Endothelial cell of umbilical vein (primary cell): ENCODE data around the gene SNCB. TPM values are rescaled to one million over a fixed set of nuclear protein-coding genes. Genes with fewer than 3 reads are reported as not detected.

Experiments
- BruUV-seq: library from RNA; stranded (reverse); fragments of 400-500 nt; replicated peaks from 2 replicates; lab custom pipeline; 2021; lab: Mats Ljungman, UMichigan
- CTCF ChIA-PET: fragments of 300-600, 350-600 bp; sonication (Branson Sonifier 250); formaldehyde crosslinking; loops from one replicate; lab custom pipeline; 2021; ENCODE audit warnings: antibody characterized with exemption, inconsistent platforms; lab: Charles Lee
- POLR2A ChIA-PET: fragments of 300-600, 350-600 bp; sonication (Branson Sonifier 250); formaldehyde crosslinking; loops from one replicate; lab custom pipeline; 2021; ENCODE audit warnings: antibody characterized with exemption, inconsistent platforms; lab: Charles Lee
- DNase-seq: peaks from one replicate; pipeline ENCODE4 v3.0.0-alpha.2; 2011; ENCODE audit warnings: low read depth, low spot score
- FAIRE-seq: peaks from 2 replicates; lab custom pipeline; 2011; peaks lifted over from hg19 to GRCh38; lab: Jason Lieb, UNC
- H2AFZ ChIP-seq: 2 replicates; pipeline ENCODE4 v1.6.0; 2012; ENCODE audit warnings: low read depth, low read length, control low read depth, inconsistent platforms
- H3K27ac ChIP-seq: 2 replicates; pipeline ENCODE4 v1.5.1; 2011; ENCODE audit warnings: low read depth, mild to moderate bottlenecking, control low read depth, low read length, moderate library complexity; ENCODE audit not compliant: insufficient read depth
- H3K27me3 ChIP-seq, 2 experiments: 2 replicates each; pipeline versions ENCODE4 v1.6.0 to v1.6.1; 2011; ENCODE audit warnings: low read length in 2 of 2, mixed read lengths in 1 of 2; ENCODE audit not compliant: control insufficient read depth in 2 of 2, insufficient read depth in 2 of 2
- H3K36me3 ChIP-seq, 2 experiments: 2 replicates in 1 of 2; 3 replicates in 1 of 2; pipeline ENCODE4 v1.5.1; 2011; ENCODE audit warnings: low read length in 2 of 2, mild to moderate bottlenecking in 1 of 2, moderate library complexity in 1 of 2; ENCODE audit not compliant: control insufficient read depth in 2 of 2, insufficient read depth in 2 of 2; ENCODE audit errors: extremely low read depth in 1 of 2
- H3K4me1 ChIP-seq: 3 replicates; pipeline ENCODE4 v1.5.1; 2011; ENCODE audit warnings: mild to moderate bottlenecking, low read length; ENCODE audit not compliant: control insufficient read depth, insufficient read depth; ENCODE audit errors: extremely low read depth
- H3K4me2 ChIP-seq: 2 replicates; pipeline ENCODE4 v1.6.1; 2011; ENCODE audit warnings: low read length, control low read depth, mixed read lengths; ENCODE audit not compliant: insufficient read depth
- H3K4me3 ChIP-seq, 3 experiments: fragments of 200-600 bp in 1 of 3; sonication (generic), shearing (Covaris generic) in 1 of 3; replicated peaks in 1 of 3; 2 replicates each; pipeline ENCODE4 v1.5.1; 2011 to 2016; ENCODE audit warnings: control low read depth in 3 of 3, low read length in 3 of 3, mild to moderate bottlenecking in 2 of 3, inconsistent platforms in 1 of 3, low read depth in 1 of 3, moderate library complexity in 1 of 3; ENCODE audit not compliant: insufficient read depth in 1 of 3
- H3K79me2 ChIP-seq: 2 replicates; pipeline ENCODE4 v1.6.0; 2012; ENCODE audit warnings: low read length, inconsistent platforms; ENCODE audit not compliant: control insufficient read depth, insufficient read depth
- H3K9ac ChIP-seq: replicated peaks from 2 replicates; pipeline ENCODE3; 2011; ENCODE audit warnings: low read length, control low read depth; ENCODE audit not compliant: insufficient read depth; ENCODE audit errors: extremely low read depth
- H3K9me1 ChIP-seq: replicated peaks from 3 replicates; pipeline ENCODE4 v1.6.0; 2011; ENCODE audit warnings: mild to moderate bottlenecking, low read length; ENCODE audit not compliant: control insufficient read depth, insufficient read depth; ENCODE audit errors: extremely low read depth
- H3K9me3 ChIP-seq: replicated peaks from 2 replicates; pipeline ENCODE4 v1.5.1; 2012; ENCODE audit warnings: low read length, inconsistent platforms; ENCODE audit not compliant: control insufficient read depth, insufficient read depth
- H4K20me1 ChIP-seq: replicated peaks from 2 replicates; pipeline ENCODE3; 2011; ENCODE audit warnings: mild to moderate bottlenecking, low read length; ENCODE audit not compliant: control insufficient read depth, insufficient read depth; ENCODE audit errors: extremely low read depth
- EZH2 ChIP-seq: IDR thresholded peaks from 2 replicates; pipeline ENCODE4 v1.6.1; 2012; ENCODE audit warnings: borderline replicate concordance, low read depth, mild to moderate bottlenecking, moderate library complexity, low read length, inconsistent platforms; ENCODE audit not compliant: severe bottlenecking
- FOS ChIP-seq: IDR thresholded peaks from 2 replicates; pipeline ENCODE4 v1.6.1; 2011; ENCODE audit warnings: mild to moderate bottlenecking, low read length, moderate library complexity, borderline replicate concordance; ENCODE audit not compliant: insufficient read depth
- GATA2 ChIP-seq: IDR thresholded peaks from 2 replicates; pipeline ENCODE4 v1.7.0; 2011; ENCODE audit warnings: low read depth, mild to moderate bottlenecking, moderate library complexity, mixed read lengths, low read length; ENCODE audit not compliant: insufficient read length, insufficient read depth
- JUN ChIP-seq: IDR thresholded peaks from 2 replicates; pipeline ENCODE4 v1.6.1; 2011; ENCODE audit warnings: borderline replicate concordance, low read depth; ENCODE audit not compliant: insufficient read length, insufficient read depth
- MYC ChIP-seq: IDR thresholded peaks from one replicate; pipeline ENCODE4 v1.6.1; 2011; ENCODE audit warnings: mild to moderate bottlenecking, low read depth, low read length
- POLR2A ChIP-seq: IDR thresholded peaks from 2 replicates; pipeline ENCODE4 v1.6.1; 2012; ENCODE audit warnings: low read depth, mild to moderate bottlenecking, control low read depth, low read length
- POLR2AphosphoS5 ChIP-seq: IDR thresholded peaks from 2 replicates; pipeline ENCODE4 v1.6.1; 2012; ENCODE audit warnings: low read depth, mild to moderate bottlenecking, control low read depth, low read length, moderate library complexity; ENCODE audit not compliant: insufficient read depth
- dilution Hi-C: fragments of 300-500 bp; cut with MboI; formaldehyde crosslinking; loops from one replicate; pipeline ENCODE4 v1.15.0; 2019; ENCODE audit warnings: low sequenced_read_pairs; ENCODE audit not compliant: extremely low pct_ligation_motif_present
- intact Hi-C: fragments of 100-400 bp; cut with micrococcal nuclease; formaldehyde crosslinking; loops from one replicate; pipeline ENCODE4 v1.10.0; 2022
- polyA plus RNA-seq, 4 experiments: library from polyadenylated mRNA; depleted of rRNA in 3 of 4; stranded (reverse) in 3 of 4; unstranded in 1 of 4; fragments of >200 nt; gene quantifications; 2 replicates each; pipeline versions ENCODE4 v1.2.1 to v1.2.3, GENCODE V29; 2011 to 2012; ENCODE audit warnings: missing spikeins in 1 of 4
- total RNA-seq: library from RNA; stranded (reverse); gene quantifications from 2 replicates; pipeline ENCODE4 v1.2.3, GENCODE V29; 2021
- TF ChIP-seq, protein P1 (sequence below): IDR thresholded peaks from 2 replicates; pipeline ENCODE4 v1.6.1; 2011; ENCODE audit not compliant: insufficient read depth, insufficient read length
- TF ChIP-seq, protein P2 (sequence below), 2 donors: IDR thresholded peaks; 1 replicate in 1 of 2; 2 replicates in 1 of 2; pipeline ENCODE4 v1.5.1; 2011; ENCODE audit warnings: low read length in 2 of 2, mild to moderate bottlenecking in 2 of 2, moderate library complexity in 2 of 2, control low read depth in 1 of 2, inconsistent platforms in 1 of 2, low read depth in 1 of 2; ENCODE audit not compliant: insufficient read depth in 1 of 2; ENCODE audit errors: extremely low read depth in 1 of 2

The SNCB gene
- total and polyA plus RNA-seq, 2 donors (not counting 3 experiments of a cell fraction or from before 2014, with no cell fraction given) = 0.08 TPM; not detected in 1

DNA sequence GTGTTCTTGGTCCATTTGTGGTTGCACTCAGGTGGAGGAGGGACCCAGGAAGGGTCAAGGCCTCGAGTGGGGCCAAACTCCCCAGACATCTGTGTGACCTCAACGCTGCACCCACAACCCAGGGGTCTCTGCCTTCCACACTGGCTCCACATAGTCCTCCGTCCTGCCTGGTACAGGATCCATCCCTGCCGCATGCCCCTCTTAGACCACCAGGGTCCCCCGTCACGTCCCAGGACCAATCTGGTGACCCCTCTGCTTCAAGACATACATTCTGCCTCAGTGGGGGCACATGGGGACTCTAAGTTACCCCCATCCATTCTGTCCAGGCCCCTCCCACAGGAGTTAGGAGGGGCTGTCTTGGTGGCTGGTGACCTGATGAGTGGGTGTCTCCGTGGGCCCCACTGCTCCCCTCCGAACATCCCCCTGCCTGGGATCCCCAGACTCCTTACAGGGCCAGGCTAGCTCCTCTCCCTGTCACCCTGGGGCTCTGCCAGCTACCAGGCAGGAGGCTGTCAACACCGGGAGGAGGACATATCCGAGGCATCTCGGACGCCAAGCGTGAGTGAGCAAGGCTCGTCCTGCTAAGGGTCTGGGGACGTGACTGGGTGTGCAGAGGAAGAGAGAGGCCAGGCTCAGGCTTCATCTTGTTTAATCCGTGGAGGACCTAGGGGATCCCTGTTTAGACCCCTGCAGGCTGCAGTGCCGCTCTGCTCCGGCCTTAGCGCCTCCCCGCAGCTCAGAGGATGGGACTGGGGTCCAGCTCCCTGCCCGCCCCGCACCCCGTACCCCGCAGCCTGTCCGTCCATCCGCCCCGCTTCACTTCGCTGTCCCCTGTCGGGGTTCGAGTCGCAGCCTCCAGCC is 49.3 kb upstream of the SNCB start:
- no peaks in the 10 kb centered on the region for H3K9me1 ChIP-seq
- FAIRE-seq (no peak), DNase-seq (no peak)
- H3K27me3 ChIP-seq = peaks cover 14 to 34% of the 10 kb centered on the region in 2 experiments
- no peak for TF ChIP-seq GATA2
- TF ChIP-seq EZH2 = no peak
- TF ChIP-seq POLR2A = no peak
- TF ChIP-seq POLR2AphosphoS5 = no peak
- no peak for TF ChIP-seq JUN
- TF ChIP-seq MYC = no peak
- TF ChIP-seq FOS = no peak
- TF ChIP-seq, protein P1, sequence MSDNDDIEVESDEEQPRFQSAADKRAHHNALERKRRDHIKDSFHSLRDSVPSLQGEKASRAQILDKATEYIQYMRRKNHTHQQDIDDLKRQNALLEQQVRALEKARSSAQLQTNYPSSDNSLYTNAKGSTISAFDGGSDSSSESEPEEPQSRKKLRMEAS = no peak
- TF ChIP-seq, protein P2, sequence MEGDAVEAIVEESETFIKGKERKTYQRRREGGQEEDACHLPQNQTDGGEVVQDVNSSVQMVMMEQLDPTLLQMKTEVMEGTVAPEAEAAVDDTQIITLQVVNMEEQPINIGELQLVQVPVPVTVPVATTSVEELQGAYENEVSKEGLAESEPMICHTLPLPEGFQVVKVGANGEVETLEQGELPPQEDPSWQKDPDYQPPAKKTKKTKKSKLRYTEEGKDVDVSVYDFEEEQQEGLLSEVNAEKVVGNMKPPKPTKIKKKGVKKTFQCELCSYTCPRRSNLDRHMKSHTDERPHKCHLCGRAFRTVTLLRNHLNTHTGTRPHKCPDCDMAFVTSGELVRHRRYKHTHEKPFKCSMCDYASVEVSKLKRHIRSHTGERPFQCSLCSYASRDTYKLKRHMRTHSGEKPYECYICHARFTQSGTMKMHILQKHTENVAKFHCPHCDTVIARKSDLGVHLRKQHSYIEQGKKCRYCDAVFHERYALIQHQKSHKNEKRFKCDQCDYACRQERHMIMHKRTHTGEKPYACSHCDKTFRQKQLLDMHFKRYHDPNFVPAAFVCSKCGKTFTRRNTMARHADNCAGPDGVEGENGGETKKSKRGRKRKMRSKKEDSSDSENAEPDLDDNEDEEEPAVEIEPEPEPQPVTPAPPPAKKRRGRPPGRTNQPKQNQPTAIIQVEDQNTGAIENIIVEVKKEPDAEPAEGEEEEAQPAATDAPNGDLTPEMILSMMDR (IDR thresholded peaks at IDR 0.05; ENCODE audit: extremely low read depth in 1 of 2, insufficient read depth in 1 of 2, low read depth in 1 of 2, low read length in 2 of 2) = no peak
- H3K4me1 ChIP-seq = no peaks in the 10 kb centered on the region
- intact Hi-C loops = no loop called here
- H3K4me3 ChIP-seq = no peak overlapping the region
- H3K4me2 ChIP-seq = no peak overlapping the region
- ChIA-PET CTCF (interaction anchor here (1.9 kb wide), 1 partner anchor 19 kb away, joined by 8 read pairs; no protein-coding TSS in a partner anchor), POLR2A (no interaction called here)
- no peak overlapping the region for H2AFZ ChIP-seq
- no peaks in the 10 kb centered on the region for H3K79me2 ChIP-seq
- no peaks in the 10 kb centered on the region for H3K36me3 ChIP-seq
- no peak overlapping the region for H3K27ac ChIP-seq
- dilution Hi-C loops = no loop called here
- H4K20me1 ChIP-seq = no peaks in the 10 kb centered on the region
- no peaks in the 10 kb centered on the region for H3K9me3 ChIP-seq
- H3K9ac ChIP-seq = no peak overlapping the region
- no TSS peak for BruUV-seq
